Testis (tissue), 3 donors: ENCODE data around the gene CELF4. TPM values are rescaled to one million over a fixed set of nuclear protein-coding genes. Genes with fewer than 3 reads are reported as not detected.

ENCODE experiments used
- DNase-seq: peaks from one replicate; pipeline ENCODE4 v3.0.0-alpha.2; 2019
- H3K27ac ChIP-seq, 2 donors: fragments of 200-600 bp; sonication (generic); one replicate each; pipeline ENCODE4 v1.5.1; 2019
- H3K27me3 ChIP-seq: fragments of 200-600 bp; sonication (generic); one replicate; pipeline ENCODE4 v1.5.1; 2019
- H3K36me3 ChIP-seq: fragments of 200-600 bp; sonication (generic); one replicate; pipeline ENCODE4 v1.5.1; 2017; ENCODE audit warnings: low read depth; ENCODE audit errors: missing control alignments
- H3K4me1 ChIP-seq: fragments of 200-600 bp; sonication (generic); one replicate; pipeline ENCODE4 v1.5.1; 2019
- H3K4me3 ChIP-seq, 2 donors: fragments of 200-600 bp; sonication (generic); one replicate each; pipeline ENCODE4 v1.5.1; 2017 to 2019
- H3K9me3 ChIP-seq: fragments of 200-600 bp; sonication (generic); one replicate; pipeline ENCODE4 v1.5.1; 2017
- CTCF ChIP-seq, 3 experiments: fragments of 450-650 bp in 2 of 3; fragments of 200-600 bp in 1 of 3; sonication (generic) in 1 of 3; IDR thresholded peaks; one replicate each; pipeline ENCODE4 v1.5.1; 2016 to 2019; ENCODE audit warnings: antibody characterized with exemption in 3 of 3, mild to moderate bottlenecking in 2 of 3, moderate library complexity in 1 of 3
- POLR2A ChIP-seq: fragments of 450-650 bp; IDR thresholded peaks from one replicate; pipeline ENCODE4 v1.6.1; 2017; ENCODE audit warnings: antibody characterized with exemption, mild to moderate bottlenecking, moderate library complexity
- WGBS, 2 donors: methylation state at CpG; one replicate each; pipeline ENCODE4 v1.1.5; 2018; 5-methylcytosine and 5-hydroxymethylcytosine counted together
- intact Hi-C: fragments of 100-400 bp; cut with DNase I; formaldehyde crosslinking; loops from one replicate; pipeline ENCODE4 v1.15.1; 2023; ENCODE audit warnings: low total_unique reads
- polyA plus RNA-seq: library from polyadenylated mRNA; stranded (reverse); fragments of 350-450 nt; fragmentation: Illumina TruSeq; extraction: RNeasy Lipid Tissue Mini Kit (QIAGEN cat#74804); gene quantifications from one replicate; pipeline ENCODE4 v1.2.3, GENCODE V29; 2014; ENCODE audit warnings: low read depth, low replicate concordance; ENCODE audit not compliant: insufficient read depth
- total RNA-seq, 2 donors: library from RNA; depleted of rRNA; stranded (reverse); fragments of >200 nt; gene quantifications; one replicate each; pipeline ENCODE4 v1.2.3, GENCODE V29; 2016

The CELF4 gene
- total and polyA plus RNA-seq, 3 donors from 2014 or later = 3.9 to 6.3 (median 4.8) TPM

- no peaks in the 10 kb centered on the region for H3K27me3 ChIP-seq
- intact Hi-C loops = no loop called here
These were observed 175.8 kb downstream of the CELF4 start for GRCh38 chr18:37389684-37390368.

GRCh38 chr18:37389041-37389440 lies 176.6 kb downstream of the CELF4 start:
- Histone ChIP-seq H3K36me3 (no peaks in the 10 kb centered on the region), H3K4me3 (no peak overlapping the region), H3K27me3 (no peaks in the 10 kb centered on the region), H3K4me1 (no peaks in the 10 kb centered on the region), H3K9me3 (no peaks in the 10 kb centered on the region), H3K27ac (no peak overlapping the region)
- 70 to 78% methylated on average over 4 to 5 of the region's 5 CpGs for WGBS, 2 donors
- TF ChIP-seq POLR2A = no peak
- no peak for TF ChIP-seq CTCF (IDR thresholded peaks at IDR 0.05)
- intact Hi-C loops = no loop called here
- DNase-seq = no peak

More at GRCh38 chr18:37389684-37390368, 175.8 kb downstream of the CELF4 start:
- Histone ChIP-seq H3K9me3 (no peaks in the 10 kb centered on the region), H3K4me1 (no peaks in the 10 kb centered on the region), H3K4me3 (no peak overlapping the region), H3K36me3 (no peaks in the 10 kb centered on the region), H3K27ac (no peak overlapping the region)
- 97 to 98% methylated on average over 16 to 19 of the region's 19 CpGs for WGBS, 2 donors
- DNase-seq = no peak
- TF ChIP-seq CTCF (IDR thresholded peaks at IDR 0.05) = no peak
- no peak for TF ChIP-seq POLR2A

- no peaks in the 10 kb centered on the region for H3K4me1 ChIP-seq
- H3K27ac ChIP-seq = no peak overlapping the region
- no peaks in the 10 kb centered on the region for H3K27me3 ChIP-seq
- H3K4me3 ChIP-seq = no peak overlapping the region
- no peaks in the 10 kb centered on the region for H3K9me3 ChIP-seq
- intact Hi-C loops = no loop called here
- DNase-seq = no peak
- WGBS, 2 donors = 65 to 69% methylated on average over 4 to 5 of the region's 5 CpGs
- TF ChIP-seq CTCF (IDR thresholded peaks at IDR 0.05) (no peak), POLR2A (no peak)
- H3K36me3 ChIP-seq = no peaks in the 10 kb centered on the region
These were observed 177.2 kb downstream of the CELF4 start for GRCh38 chr18:37388413-37388812.

- WGBS, 2 donors = 90 to 91% methylated on average over 9 of the region's 9 CpGs
- Histone ChIP-seq H3K36me3 (no peaks in the 10 kb centered on the region), H3K27me3 (no peaks in the 10 kb centered on the region), H3K4me3 (no peak overlapping the region), H3K27ac (no peak overlapping the region), H3K9me3 (no peaks in the 10 kb centered on the region), H3K4me1 (no peaks in the 10 kb centered on the region)
- DNase-seq = no peak
- peak; percentile 29 to 96 (median 64) for TF ChIP-seq CTCF (IDR thresholded peaks at IDR 0.05)
- TF ChIP-seq POLR2A = no peak
- intact Hi-C loops = no loop called here
These were observed 179.5 kb downstream of the CELF4 start for GRCh38 chr18:37385846-37386778.
